Vagina (tissue), 2 donors: ENCODE data around the gene TCF4. TPM values are rescaled to one million over a fixed set of nuclear protein-coding genes. Genes with fewer than 3 reads are reported as not detected.

Experiments used
- DNase-seq, 2 donors: peaks; one replicate each; pipeline ENCODE4 v3.0.0-alpha.2; 2017; ENCODE audit errors: extremely low spot score in 2 of 2
- H3K27ac ChIP-seq: fragments of 200-600 bp; sonication (generic); one replicate; pipeline ENCODE4 v1.5.1; 2019
- H3K27me3 ChIP-seq: fragments of 200-600 bp; sonication (generic); one replicate; pipeline ENCODE4 v1.5.1; 2019
- H3K36me3 ChIP-seq, 2 donors: fragments of 200-600 bp; sonication (generic); one replicate each; pipeline ENCODE4 v1.5.1; 2017 to 2019
- H3K4me1 ChIP-seq: fragments of 200-600 bp; sonication (generic); one replicate; pipeline ENCODE4 v1.5.1; 2019
- H3K4me3 ChIP-seq, 2 donors: fragments of 200-600 bp; sonication (generic); 1 replicate in 1 of 2; 2 replicates in 1 of 2; pipeline ENCODE4 v1.5.1; 2016 to 2019
- H3K9me3 ChIP-seq: fragments of 200-600 bp; sonication (generic); one replicate; pipeline ENCODE4 v1.5.1; 2019
- CTCF ChIP-seq, 3 experiments: fragments of 450-650 bp in 2 of 3; fragments of 200-600 bp in 1 of 3; sonication (generic) in 1 of 3; IDR thresholded peaks; one replicate each; pipeline ENCODE4 v1.5.1; 2017 to 2019; ENCODE audit warnings: antibody characterized with exemption in 3 of 3, mild to moderate bottlenecking in 2 of 3, moderate library complexity in 2 of 3
- POLR2A ChIP-seq, 2 donors: fragments of 450-650 bp; IDR thresholded peaks; one replicate each; pipeline ENCODE4 v1.6.1; 2017; ENCODE audit warnings: antibody characterized with exemption in 2 of 2, mild to moderate bottlenecking in 2 of 2, moderate library complexity in 2 of 2
- POLR2AphosphoS5 ChIP-seq, 2 donors: sonication (generic); formaldehyde crosslinking; IDR thresholded peaks; one replicate each; pipeline ENCODE4 v1.9.0; 2017; ENCODE audit warnings: antibody characterized with exemption in 2 of 2, mild to moderate bottlenecking in 2 of 2, low read depth in 1 of 2; ENCODE audit not compliant: insufficient read depth in 1 of 2
- intact Hi-C: fragments of 100-400 bp; cut with DNase I; formaldehyde crosslinking; loops from one replicate; pipeline ENCODE4 v1.15.1; 2023
- total RNA-seq: library from RNA; depleted of rRNA; stranded (reverse); fragments of >200 nt; gene quantifications from one replicate; pipeline ENCODE4 v1.2.3, GENCODE V29; 2016

Gene TCF4
- total RNA-seq, 1 donor from 2014 or later: 105 TPM

DNA sequence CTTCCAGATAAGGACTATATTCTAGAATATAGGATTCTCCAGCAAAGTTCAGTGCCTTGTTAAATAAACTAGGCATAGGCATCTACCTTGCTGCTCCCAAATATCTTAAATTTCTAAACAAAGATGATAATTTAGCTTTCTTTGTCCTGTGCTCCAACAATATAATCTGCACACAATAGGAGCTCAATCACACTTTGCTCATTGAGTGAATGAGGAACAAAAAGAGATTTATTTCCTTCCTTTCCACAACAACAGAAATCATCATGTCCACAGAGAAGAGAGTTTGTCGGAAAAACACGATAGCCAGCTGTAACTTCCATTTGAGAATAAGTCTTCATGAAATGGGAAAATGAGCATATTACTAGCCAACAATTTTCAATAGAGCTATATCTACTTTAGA lies 256.7 kb downstream of the TCF4 start:
- intact Hi-C loops: no loop called here
- H3K9me3 ChIP-seq: no peaks in the 10 kb centered on the region
- DNase-seq: no peak
- H3K27ac ChIP-seq: no peak overlapping the region
- TF ChIP-seq POLR2AphosphoS5 (IDR thresholded peaks at IDR 0.05; ENCODE audit: insufficient read depth in 1 of 2, low read depth in 1 of 2) (no peak), POLR2A (IDR thresholded peaks at IDR 0.05) (no peak), CTCF (IDR thresholded peaks at IDR 0.05) (no peak)
- H3K4me3 ChIP-seq: no peak overlapping the region
- no peaks in the 10 kb centered on the region for H3K36me3 ChIP-seq
- H3K27me3 ChIP-seq: no peaks in the 10 kb centered on the region
- peaks cover 6% of the 10 kb centered on the region for H3K4me1 ChIP-seq

GRCh38 chr18:55328301-55328700 lies 259.7 kb downstream of the TCF4 start:
- TF ChIP-seq POLR2AphosphoS5 (IDR thresholded peaks at IDR 0.05; ENCODE audit: insufficient read depth in 1 of 2, low read depth in 1 of 2): peak in 1 of 2 donors; percentile 81
- TF ChIP-seq CTCF (IDR thresholded peaks at IDR 0.05): no peak
- Histone ChIP-seq H3K27me3 (no peaks in the 10 kb centered on the region), H3K4me3 (no peak overlapping the region), H3K27ac (peak overlapping the region; percentile 51), H3K9me3 (no peaks in the 10 kb centered on the region), H3K4me1 (peaks cover 7% of the 10 kb centered on the region), H3K36me3 (no peaks in the 10 kb centered on the region)
- intact Hi-C loops: no loop called here
- no peak for DNase-seq

- peaks cover 14% of the 10 kb centered on the region for H3K4me1 ChIP-seq
- no peaks in the 10 kb centered on the region for H3K9me3 ChIP-seq
- no peak for DNase-seq
- intact Hi-C loops: no loop called here
- no peak overlapping the region for H3K27ac ChIP-seq
- H3K36me3 ChIP-seq: no peaks in the 10 kb centered on the region
- no peak for TF ChIP-seq CTCF (IDR thresholded peaks at IDR 0.05)
- TF ChIP-seq POLR2AphosphoS5 (IDR thresholded peaks at IDR 0.05; ENCODE audit: insufficient read depth in 1 of 2, low read depth in 1 of 2): no peak
- no peak for TF ChIP-seq POLR2A (IDR thresholded peaks at IDR 0.05)
- no peaks in the 10 kb centered on the region for H3K27me3 ChIP-seq
- no peak overlapping the region for H3K4me3 ChIP-seq
These were observed 260.5 kb downstream of the TCF4 start for GRCh38 chr18:55327454-55327853.

DNA sequence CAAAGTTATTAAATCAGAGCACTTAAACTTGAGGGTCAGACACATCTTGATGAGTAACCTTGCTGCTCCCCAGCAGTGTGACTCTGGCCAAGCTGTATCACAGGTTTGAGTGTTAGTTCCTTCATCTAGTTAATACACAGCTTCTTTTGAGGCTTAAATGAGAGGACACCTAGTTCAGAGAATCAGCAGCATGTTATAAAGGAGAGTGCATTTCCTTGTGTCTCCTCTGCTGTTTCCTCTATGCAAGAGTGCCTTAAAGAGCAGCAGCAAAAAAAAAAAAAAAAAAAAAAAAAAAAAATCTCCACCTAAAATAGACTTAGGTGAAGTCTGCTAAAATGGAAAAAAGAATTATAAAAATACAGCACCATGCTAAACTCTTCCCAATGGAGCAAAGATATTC lies 261.9 kb downstream of the TCF4 start:
- no peak overlapping the region for H3K27ac ChIP-seq
- no peaks in the 10 kb centered on the region for H3K27me3 ChIP-seq
- no peak for DNase-seq
- intact Hi-C loops: no loop called here
- H3K4me1 ChIP-seq: peaks cover 15% of the 10 kb centered on the region
- H3K36me3 ChIP-seq: no peaks in the 10 kb centered on the region
- no peak for TF ChIP-seq CTCF (IDR thresholded peaks at IDR 0.05)
- no peak for TF ChIP-seq POLR2AphosphoS5 (IDR thresholded peaks at IDR 0.05; ENCODE audit: insufficient read depth in 1 of 2, low read depth in 1 of 2)
- TF ChIP-seq POLR2A (IDR thresholded peaks at IDR 0.05): no peak
- no peaks in the 10 kb centered on the region for H3K9me3 ChIP-seq
- H3K4me3 ChIP-seq: no peak overlapping the region

- peak overlapping the region; percentile 97 for H3K27ac ChIP-seq
- H3K27me3 ChIP-seq: no peaks in the 10 kb centered on the region
- H3K9me3 ChIP-seq: no peaks in the 10 kb centered on the region
- H3K4me1 ChIP-seq: peaks cover 17% of the 10 kb centered on the region
- no peak for TF ChIP-seq CTCF (IDR thresholded peaks at IDR 0.05)
- TF ChIP-seq POLR2A (IDR thresholded peaks at IDR 0.05): no peak
- TF ChIP-seq POLR2AphosphoS5 (IDR thresholded peaks at IDR 0.05; ENCODE audit: insufficient read depth in 1 of 2, low read depth in 1 of 2): no peak
- intact Hi-C loops: loop anchor here (5.0 kb wide), 3 partner anchors 67 to 263 kb away; partner anchors contain the start of gene TCF4
- no peaks in the 10 kb centered on the region for H3K36me3 ChIP-seq
- DNase-seq: no peak
- no peak overlapping the region for H3K4me3 ChIP-seq
These were observed 263.8 kb downstream of the TCF4 start for GRCh38 chr18:55324166-55324565.
